PFSK-1 (cell line): ENCODE results near the gene OTC.

Experiments
- POLR2AphosphoS5 ChIP-seq: IDR thresholded peaks from 2 replicates; pipeline ENCODE4 v1.6.1; 2012; ENCODE audit warnings: low read depth, mild to moderate bottlenecking, control low read depth, low read length, moderate library complexity
- REST ChIP-seq, 2 experiments: IDR thresholded peaks; 2 replicates each; pipeline versions ENCODE4 v1.6.1 to v1.8.0; 2011 to 2012; ENCODE audit warnings: low read depth in 2 of 2, low read length in 2 of 2, control low read depth in 1 of 2, inconsistent platforms in 1 of 2, mild to moderate bottlenecking in 1 of 2, moderate library complexity in 1 of 2; ENCODE audit not compliant: insufficient read depth in 1 of 2
- SIN3A ChIP-seq: IDR thresholded peaks from 2 replicates; pipeline ENCODE4 v1.6.1; 2012; ENCODE audit warnings: mild to moderate bottlenecking, low read length, moderate library complexity, borderline replicate concordance; ENCODE audit not compliant: insufficient read depth
- TAF1 ChIP-seq: IDR thresholded peaks from 2 replicates; pipeline ENCODE4 v1.6.1; 2012; ENCODE audit warnings: low read length, control low read depth, borderline replicate concordance; ENCODE audit not compliant: insufficient read depth

GRCh38 chrX:38305971-38306370 lies 46.4 kb upstream of the OTC start:
- TF ChIP-seq TAF1 (no peak), SIN3A (no peak), REST (IDR thresholded peaks at IDR 0.05; ENCODE audit: insufficient read depth in 1 of 2, low read depth in 2 of 2, low read length in 2 of 2) (no peak), POLR2AphosphoS5 (no peak)
